Measurements from ENCODE around the gene EPHB4. TPM values are rescaled to one million over a fixed set of nuclear protein-coding genes. Genes with fewer than 3 reads are reported as not detected.

EPHB4 gene
- total and polyA plus RNA-seq, 2 of the 8 experiments (the other 6 are each of a cell fraction or from before 2014, with no cell fraction given) = 85.0 to 113 TPM

DNA sequence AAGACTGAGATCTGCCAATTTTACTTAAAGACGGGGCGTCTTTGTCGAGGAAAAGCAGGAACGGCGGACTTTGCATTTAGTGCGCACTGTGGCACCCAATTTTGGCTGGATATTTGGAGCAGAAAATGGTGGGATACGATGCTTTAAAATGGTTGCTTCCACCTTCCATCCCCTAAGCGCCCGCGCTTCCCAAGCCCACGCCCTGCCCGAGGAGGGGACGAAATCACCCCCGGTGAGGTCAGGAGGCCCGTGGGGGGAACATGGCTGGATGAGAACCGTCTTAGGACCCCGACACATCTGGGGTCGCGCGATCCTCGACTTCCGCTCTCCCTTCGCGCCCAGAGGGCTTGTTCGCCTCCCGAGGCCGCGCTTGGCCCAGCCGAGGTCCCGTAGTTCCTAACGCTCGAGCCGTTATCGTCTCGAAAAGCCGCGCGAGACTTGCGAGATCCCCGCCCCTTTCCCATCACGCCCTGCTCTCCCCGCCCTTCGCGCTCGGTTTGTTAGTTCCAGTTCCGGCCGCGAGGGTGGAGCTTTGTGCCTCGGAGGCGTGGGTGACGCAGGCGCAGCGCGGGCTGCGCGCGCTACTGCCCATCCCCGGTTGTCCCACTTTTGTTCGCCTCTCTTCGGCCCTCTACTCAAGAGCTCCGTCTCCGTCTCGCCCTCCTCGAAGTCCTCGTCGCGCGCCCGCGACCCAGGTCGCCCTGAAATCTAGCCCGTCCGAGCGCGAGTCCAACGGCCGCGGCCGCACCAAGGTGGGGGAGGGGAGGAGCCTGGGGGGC lies 47.4 kb upstream of the EPHB4 start, which contains the start of gene SRRT (continued):
- TF ChIP-seq, protein P1, sequence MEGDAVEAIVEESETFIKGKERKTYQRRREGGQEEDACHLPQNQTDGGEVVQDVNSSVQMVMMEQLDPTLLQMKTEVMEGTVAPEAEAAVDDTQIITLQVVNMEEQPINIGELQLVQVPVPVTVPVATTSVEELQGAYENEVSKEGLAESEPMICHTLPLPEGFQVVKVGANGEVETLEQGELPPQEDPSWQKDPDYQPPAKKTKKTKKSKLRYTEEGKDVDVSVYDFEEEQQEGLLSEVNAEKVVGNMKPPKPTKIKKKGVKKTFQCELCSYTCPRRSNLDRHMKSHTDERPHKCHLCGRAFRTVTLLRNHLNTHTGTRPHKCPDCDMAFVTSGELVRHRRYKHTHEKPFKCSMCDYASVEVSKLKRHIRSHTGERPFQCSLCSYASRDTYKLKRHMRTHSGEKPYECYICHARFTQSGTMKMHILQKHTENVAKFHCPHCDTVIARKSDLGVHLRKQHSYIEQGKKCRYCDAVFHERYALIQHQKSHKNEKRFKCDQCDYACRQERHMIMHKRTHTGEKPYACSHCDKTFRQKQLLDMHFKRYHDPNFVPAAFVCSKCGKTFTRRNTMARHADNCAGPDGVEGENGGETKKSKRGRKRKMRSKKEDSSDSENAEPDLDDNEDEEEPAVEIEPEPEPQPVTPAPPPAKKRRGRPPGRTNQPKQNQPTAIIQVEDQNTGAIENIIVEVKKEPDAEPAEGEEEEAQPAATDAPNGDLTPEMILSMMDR (IDR thresholded peaks at IDR 0.05; ENCODE audit: control extremely low read depth in 1 of 3, insufficient read depth in 1 of 3, low read depth in 1 of 3, low read length in 3 of 3) = peak in 1 of 3 experiments; percentile 19; a peak in 1 of 4 replicates
- peak; percentile 92 for TF ChIP-seq TBP (IDR thresholded peaks at IDR 0.05; ENCODE audit: low read depth, low read length)
- TF ChIP-seq RNF2 (IDR thresholded peaks at IDR 0.05; ENCODE audit: borderline replicate concordance, low read depth, low read length, missing control alignments, poor library complexity, severe bottlenecking) = no peak
- TF ChIP-seq MAX (IDR thresholded peaks at IDR 0.05) = peak; percentile 68; the same call in 1 of the 2 replicates
- TF ChIP-seq KDM1A (IDR thresholded peaks at IDR 0.05; ENCODE audit: borderline replicate concordance, low read length) = no peak
- no peak for TF ChIP-seq SRF (IDR thresholded peaks at IDR 0.05; ENCODE audit: low read depth, low read length)
- TF ChIP-seq GTF2F1 (IDR thresholded peaks at IDR 0.05; ENCODE audit: borderline replicate concordance, low read depth, low read length) = peak; percentile 89
- 0 out of 2 replicates have a peak, but pooled peaks have one; percentile 13 for TF ChIP-seq TEAD4 (IDR thresholded peaks at IDR 0.05; ENCODE audit: low read depth, low read length)
- no peak for TF ChIP-seq ZNF274 (IDR thresholded peaks at IDR 0.05; ENCODE audit: borderline replicate concordance, extremely low read depth, low read length)
- peak; percentile 92 for TF ChIP-seq PHF8 (conservative IDR thresholded peaks at IDR 0.05; ENCODE audit: low read depth, low read length)
- TF ChIP-seq RAD21 (IDR thresholded peaks at IDR 0.05 in 1 of 2, conservative IDR thresholded peaks at IDR 0.05 in 1 of 2; ENCODE audit: low read depth in 2 of 2, low read length in 2 of 2) = no peak
- no peak for TF ChIP-seq GABPA (IDR thresholded peaks at IDR 0.05; ENCODE audit: borderline replicate concordance, insufficient read depth, low read length)
- TF ChIP-seq, protein P2, sequence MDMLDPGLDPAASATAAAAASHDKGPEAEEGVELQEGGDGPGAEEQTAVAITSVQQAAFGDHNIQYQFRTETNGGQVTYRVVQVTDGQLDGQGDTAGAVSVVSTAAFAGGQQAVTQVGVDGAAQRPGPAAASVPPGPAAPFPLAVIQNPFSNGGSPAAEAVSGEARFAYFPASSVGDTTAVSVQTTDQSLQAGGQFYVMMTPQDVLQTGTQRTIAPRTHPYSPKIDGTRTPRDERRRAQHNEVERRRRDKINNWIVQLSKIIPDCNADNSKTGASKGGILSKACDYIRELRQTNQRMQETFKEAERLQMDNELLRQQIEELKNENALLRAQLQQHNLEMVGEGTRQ (IDR thresholded peaks at IDR 0.05; ENCODE audit: low read length) = no peak; the same call in 1 of the 2 replicates
- TF ChIP-seq POU5F1 (IDR thresholded peaks at IDR 0.05; ENCODE audit: low read depth, low read length) = no peak
- peak in 1 of 2 experiments; percentile 98; a peak in 2 of 3 replicates for TF ChIP-seq POLR2A (IDR thresholded peaks at IDR 0.05; ENCODE audit: control extremely low read depth in 1 of 2, low read depth in 2 of 2, low read length in 2 of 2)
- peak; percentile 76; the same call in 1 of the 2 replicates for TF ChIP-seq SP4 (IDR thresholded peaks at IDR 0.05; ENCODE audit: low read length)
- TF ChIP-seq TAF7 (optimal IDR thresholded peaks at IDR 0.05; ENCODE audit: borderline replicate concordance, low read depth, low read length) = peak; percentile 88
- peak; percentile 75 for TF ChIP-seq SP1 (IDR thresholded peaks at IDR 0.05; ENCODE audit: low read depth, low read length)
- TF ChIP-seq MAFK (IDR thresholded peaks at IDR 0.05; ENCODE audit: low read depth, low read length) = no peak; the same call in 1 of the 2 replicates

All from H1 (cell line).